HG03060 (cell line): ENCODE measurements around the gene SERPINA1.

ENCODE experiments used
- ATAC-seq: cut with Tn5 transposase; IDR thresholded peaks from one replicate; pipeline ENCODE4 v1.9.1; 2021; ENCODE audit warnings: low read depth, moderate number of reproducible peaks; ENCODE audit not compliant: unreplicated experiment

The SERPINA1 gene

GRCh38 chr14:94385553-94386057 lies 2.8 kb downstream of the SERPINA1 start:
- ATAC-seq: no peak

GRCh38 chr14:94384342-94384741 lies 4.1 kb downstream of the SERPINA1 start:
- ATAC-seq: no peak

GRCh38 chr14:94383777-94384176 lies 4.6 kb downstream of the SERPINA1 start:
- no peak for ATAC-seq

- ATAC-seq: no peak
Observed at GRCh38 chr14:94382716-94383596, 5.4 kb downstream of the SERPINA1 start.

GRCh38 chr14:94382099-94382715 lies 6.2 kb downstream of the SERPINA1 start:
- no peak for ATAC-seq

GRCh38 chr14:94381149-94382030 lies 7.0 kb downstream of the SERPINA1 start:
- no peak for ATAC-seq

GRCh38 chr14:94380225-94381148 lies 7.9 kb downstream of the SERPINA1 start:
- ATAC-seq: no peak

- ATAC-seq: no peak
Observed at GRCh38 chr14:94379291-94380224, 8.8 kb downstream of the SERPINA1 start.

GRCh38 chr14:94378527-94379290 lies 9.7 kb downstream of the SERPINA1 start:
- ATAC-seq: no peak

GRCh38 chr14:94377866-94378470 lies 10.4 kb downstream of the SERPINA1 start:
- no peak for ATAC-seq

GRCh38 chr14:94376976-94377865 lies 11.2 kb downstream of the SERPINA1 start:
- no peak for ATAC-seq

GRCh38 chr14:94376108-94376975 lies 12.1 kb downstream of the SERPINA1 start:
- ATAC-seq: no peak

GRCh38 chr14:94375552-94376107 lies 12.8 kb downstream of the SERPINA1 start:
- no peak for ATAC-seq

- no peak for ATAC-seq
Observed at GRCh38 chr14:94374749-94375260, 13.6 kb downstream of the SERPINA1 start.

GRCh38 chr14:94374116-94374515 lies 14.3 kb downstream of the SERPINA1 start:
- ATAC-seq: no peak
